H1 (cell line): ENCODE data around the gene RHBDF1. TPM values are rescaled to one million over a fixed set of nuclear protein-coding genes. Genes with fewer than 3 reads are reported as not detected.

Source experiments
- CHD7 ChIP-seq: fragments of 300-600 bp; sonication (generic); IDR thresholded peaks from 2 replicates; pipeline ENCODE4 v1.7.1; 2012; ENCODE audit warnings: low read length, moderate library complexity, mild to moderate bottlenecking, inconsistent platforms; ENCODE audit not compliant: insufficient replicate concordance
- NANOG ChIP-seq: IDR thresholded peaks from 2 replicates; pipeline ENCODE4 v1.6.1; 2011; ENCODE audit warnings: low read length, low read depth, mild to moderate bottlenecking, inconsistent platforms; ENCODE audit not compliant: insufficient read depth, poor library complexity, severe bottlenecking
- POLR2A ChIP-seq, 2 experiments: IDR thresholded peaks; 1 replicate in 1 of 2; 2 replicates in 1 of 2; pipeline ENCODE4 v1.6.1; 2011; ENCODE audit warnings: low read depth in 2 of 2, low read length in 2 of 2, mild to moderate bottlenecking in 2 of 2; ENCODE audit errors: control extremely low read depth in 1 of 2
- polyA plus RNA-seq, 7 experiments: library from polyadenylated mRNA; depleted of rRNA in 3 of 7; stranded (reverse) in 5 of 7; unstranded in 2 of 7; fragments of >200 nt in 5 of 7; fragments of 200-250 nt in 2 of 7; gene quantifications; 1 replicate in 5 of 7; 2 replicates in 1 of 7; 4 replicates in 1 of 7; pipeline versions ENCODE4 v1.2.1 to v1.2.3, GENCODE V29; 2011 to 2013; ENCODE audit warnings: missing spikeins in 2 of 7, mixed read lengths in 2 of 7
- total RNA-seq: library from RNA; stranded (reverse); fragmentation: NEBNext Ultra II Directional; extraction: Animal tissue kit (Norgen Biotek cat#: 25700); gene quantifications from 2 replicates; pipeline ENCODE4 v1.2.1, GENCODE V29; 2021

RHBDF1 gene
- total and polyA plus RNA-seq, 2 of the 8 experiments (the other 6 are each of a cell fraction or from before 2014, with no cell fraction given) = 37.4 to 51.6 TPM

- TF ChIP-seq CHD7 = no peak
- TF ChIP-seq POLR2A (IDR thresholded peaks at IDR 0.05; ENCODE audit: control extremely low read depth in 1 of 2, low read depth in 2 of 2, low read length in 2 of 2) = no peak
- no peak for TF ChIP-seq NANOG
Measured at GRCh38 chr16:41439-42068, 30.9 kb downstream of the RHBDF1 start (continued).
